C4-2B (cell line): ENCODE data around the gene RTN4R.
"Not testable (repeated sequence)": the region's sequence is repeated elsewhere in the genome, so short reads cannot be mapped to it uniquely, and the experiment has no call there.

ENCODE experiments used
- H3K27ac ChIP-seq: fragments of 450-650 bp; 2 replicates; pipeline ENCODE4 v1.5.1; 2017
- ZFX ChIP-seq: fragments of 450-650 bp; IDR thresholded peaks from 2 replicates; pipeline ENCODE4 v1.6.1; 2017
- TF ChIP-seq, protein P1 (sequence below): fragments of 450-650 bp; conservative IDR thresholded peaks from 2 replicates; pipeline ENCODE4 v1.5.1; 2017; ENCODE audit warnings: mild to moderate bottlenecking

Gene RTN4R

DNA sequence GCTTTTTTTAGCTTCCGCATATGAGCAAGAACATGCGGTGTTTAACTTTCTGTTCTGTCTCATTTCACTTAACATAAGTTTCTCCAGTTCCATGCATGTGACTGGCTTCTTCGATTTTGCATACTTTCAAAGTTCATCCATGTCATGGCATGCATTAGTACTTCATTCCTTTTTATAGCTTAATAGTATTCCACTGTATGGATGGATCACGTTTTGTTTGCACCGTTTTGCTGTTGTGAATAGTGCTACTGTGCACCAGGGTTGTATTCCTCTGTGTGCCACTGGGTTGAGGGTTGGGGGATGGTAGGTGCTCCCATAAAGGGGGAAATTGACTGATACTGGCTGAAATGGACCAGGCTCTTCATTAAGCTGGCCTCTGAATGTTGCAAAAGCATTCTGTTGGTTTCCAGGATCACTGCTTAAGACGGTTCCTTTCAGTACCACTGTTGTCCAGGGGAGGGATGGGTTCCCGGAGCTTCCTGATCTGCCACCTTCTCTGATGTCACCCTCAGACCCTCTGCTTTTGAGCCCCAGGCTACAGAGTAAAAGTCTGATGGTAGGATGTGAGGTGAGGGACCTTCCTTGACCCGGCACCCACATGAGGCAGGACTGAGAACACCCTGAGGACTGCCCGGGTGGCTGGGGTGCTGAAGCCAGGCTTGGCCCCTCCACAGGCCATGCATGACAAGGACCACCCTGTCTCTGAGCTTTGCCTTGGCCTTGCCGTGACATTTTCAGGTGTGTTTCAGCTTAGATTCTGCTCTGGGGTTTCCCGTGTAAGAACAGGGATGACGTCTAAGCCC is 27.3 kb upstream of the RTN4R start:
- TF ChIP-seq, protein P1, sequence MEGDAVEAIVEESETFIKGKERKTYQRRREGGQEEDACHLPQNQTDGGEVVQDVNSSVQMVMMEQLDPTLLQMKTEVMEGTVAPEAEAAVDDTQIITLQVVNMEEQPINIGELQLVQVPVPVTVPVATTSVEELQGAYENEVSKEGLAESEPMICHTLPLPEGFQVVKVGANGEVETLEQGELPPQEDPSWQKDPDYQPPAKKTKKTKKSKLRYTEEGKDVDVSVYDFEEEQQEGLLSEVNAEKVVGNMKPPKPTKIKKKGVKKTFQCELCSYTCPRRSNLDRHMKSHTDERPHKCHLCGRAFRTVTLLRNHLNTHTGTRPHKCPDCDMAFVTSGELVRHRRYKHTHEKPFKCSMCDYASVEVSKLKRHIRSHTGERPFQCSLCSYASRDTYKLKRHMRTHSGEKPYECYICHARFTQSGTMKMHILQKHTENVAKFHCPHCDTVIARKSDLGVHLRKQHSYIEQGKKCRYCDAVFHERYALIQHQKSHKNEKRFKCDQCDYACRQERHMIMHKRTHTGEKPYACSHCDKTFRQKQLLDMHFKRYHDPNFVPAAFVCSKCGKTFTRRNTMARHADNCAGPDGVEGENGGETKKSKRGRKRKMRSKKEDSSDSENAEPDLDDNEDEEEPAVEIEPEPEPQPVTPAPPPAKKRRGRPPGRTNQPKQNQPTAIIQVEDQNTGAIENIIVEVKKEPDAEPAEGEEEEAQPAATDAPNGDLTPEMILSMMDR: no peak
- no peak overlapping the region for H3K27ac ChIP-seq

DNA sequence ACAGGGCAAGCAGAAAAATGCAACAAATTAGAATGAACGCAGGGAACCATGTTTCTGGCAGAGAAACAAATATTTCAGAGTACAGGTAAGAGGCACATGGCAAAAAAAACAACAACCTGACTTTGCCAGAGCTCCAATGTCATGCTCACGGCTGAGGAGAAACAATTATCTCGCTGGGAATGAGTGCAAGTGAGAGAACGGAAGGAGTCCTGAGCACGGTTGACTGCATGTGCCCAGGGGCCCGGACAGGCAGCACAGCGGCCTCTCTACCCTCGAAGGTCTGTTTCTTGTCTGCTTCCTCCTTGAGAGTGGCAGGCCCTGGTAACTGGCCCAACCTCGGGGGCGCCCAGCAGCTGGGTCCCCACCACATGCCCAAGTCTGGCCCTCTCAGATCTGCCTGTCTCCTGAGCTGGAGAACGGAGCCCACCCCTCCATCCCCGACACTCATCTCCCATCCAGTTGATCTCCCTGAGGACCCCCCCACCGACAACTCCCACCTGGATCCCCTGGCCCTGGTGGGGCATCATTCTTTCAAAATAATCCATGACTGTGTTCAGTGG is 24.6 kb upstream of the RTN4R start:
- TF ChIP-seq ZFX: no peak
- TF ChIP-seq, protein P1: no peak
- no peak overlapping the region for H3K27ac ChIP-seq

DNA sequence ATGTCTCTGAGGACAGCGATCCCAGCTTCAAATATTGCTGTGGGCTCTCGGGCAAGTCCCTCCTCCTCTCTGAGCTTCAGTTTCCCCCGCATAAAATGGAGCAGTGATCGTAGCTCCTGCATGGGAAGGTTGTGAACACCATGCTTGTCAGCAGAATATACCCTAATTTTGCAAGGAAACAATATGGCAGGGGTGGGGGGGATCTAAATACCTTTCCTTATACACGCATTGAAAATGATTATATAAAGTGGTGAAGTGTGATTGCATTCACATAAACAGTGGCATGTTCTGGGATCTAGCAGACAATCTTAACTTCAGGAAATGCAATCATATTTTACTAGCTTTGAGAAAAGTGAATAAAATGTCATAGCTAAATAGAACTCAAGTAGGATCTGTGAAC is 24.0 kb upstream of the RTN4R start:
- no peak overlapping the region for H3K27ac ChIP-seq
- TF ChIP-seq, protein P1: no peak
- no peak for TF ChIP-seq ZFX

DNA sequence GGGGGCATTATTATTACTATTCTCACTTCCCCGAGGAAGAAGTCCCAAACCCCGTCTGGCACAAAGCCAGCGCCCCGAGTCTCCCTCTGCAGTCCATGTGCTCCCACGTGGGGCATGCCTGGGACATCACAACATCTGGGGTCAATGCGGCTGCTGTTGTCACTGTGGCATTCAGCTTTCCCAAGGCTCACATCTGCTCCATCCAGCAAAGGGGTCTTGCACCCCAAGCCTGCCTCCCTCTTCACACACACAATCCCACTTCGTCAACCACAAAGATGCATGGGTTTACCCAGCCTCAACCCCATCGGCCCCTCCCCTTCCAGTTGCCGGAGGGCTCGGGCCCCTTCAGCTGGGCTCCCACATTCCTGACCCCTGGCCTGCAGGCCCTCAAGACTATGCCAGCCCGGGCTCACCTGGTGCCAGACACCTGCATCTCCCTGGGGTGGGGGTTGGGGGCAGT is 23.5 kb upstream of the RTN4R start:
- no peak for TF ChIP-seq ZFX
- TF ChIP-seq, protein P1: no peak
- no peak overlapping the region for H3K27ac ChIP-seq

DNA sequence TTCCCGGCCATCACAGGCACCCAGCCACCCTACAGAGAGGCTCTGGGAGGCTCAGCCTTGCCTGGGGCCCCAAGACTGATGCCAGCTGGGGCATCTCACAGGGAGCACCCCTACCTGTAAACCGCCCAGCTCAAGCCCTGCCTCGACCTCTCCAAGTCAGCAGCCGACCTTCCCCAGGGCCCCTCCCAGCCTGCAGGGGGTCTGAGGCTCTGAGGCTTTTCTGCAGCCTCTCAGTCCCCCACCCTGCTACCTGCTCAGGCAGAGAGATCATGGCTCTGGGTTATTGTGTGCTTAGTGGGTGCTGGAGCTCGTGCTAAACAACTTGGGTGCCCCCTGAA is 23.1 kb upstream of the RTN4R start:
- TF ChIP-seq, protein P1: no peak
- no peak for TF ChIP-seq ZFX
- H3K27ac ChIP-seq: no peak overlapping the region

DNA sequence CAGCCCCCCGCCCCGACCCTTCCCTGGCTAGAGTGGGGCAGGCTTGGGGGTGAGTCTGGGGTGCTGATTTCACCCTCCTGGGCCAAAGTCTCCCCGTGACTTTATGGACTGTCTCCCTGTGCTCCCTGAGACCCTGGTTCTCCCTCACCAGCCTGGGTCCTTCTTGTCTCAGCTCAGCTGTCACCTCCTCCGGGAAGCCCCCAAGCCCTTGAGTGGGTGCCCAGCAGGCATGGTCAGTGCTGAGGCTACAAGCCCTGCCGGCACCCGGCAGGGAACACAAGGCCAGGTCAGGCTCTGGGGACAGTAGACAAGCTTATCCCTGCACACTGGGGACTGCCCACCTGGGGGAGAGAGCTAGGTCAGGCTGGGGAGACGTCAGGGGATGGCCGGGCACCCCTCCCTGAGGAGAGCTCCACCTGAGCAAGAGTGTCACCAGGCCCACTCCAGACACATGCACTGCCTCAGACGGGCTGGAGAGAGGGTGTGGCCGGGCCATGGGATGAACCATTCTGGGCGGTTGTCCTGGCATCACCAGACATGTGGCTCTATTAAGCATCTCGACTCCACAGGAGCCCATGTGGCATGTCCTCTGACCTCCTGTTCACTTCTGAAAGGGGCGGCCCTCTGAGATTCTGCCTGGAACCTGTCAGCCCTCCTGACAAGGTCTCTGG is 22.6 kb upstream of the RTN4R start:
- TF ChIP-seq, protein P1: no peak
- TF ChIP-seq ZFX: no peak
- H3K27ac ChIP-seq: no peak overlapping the region

DNA sequence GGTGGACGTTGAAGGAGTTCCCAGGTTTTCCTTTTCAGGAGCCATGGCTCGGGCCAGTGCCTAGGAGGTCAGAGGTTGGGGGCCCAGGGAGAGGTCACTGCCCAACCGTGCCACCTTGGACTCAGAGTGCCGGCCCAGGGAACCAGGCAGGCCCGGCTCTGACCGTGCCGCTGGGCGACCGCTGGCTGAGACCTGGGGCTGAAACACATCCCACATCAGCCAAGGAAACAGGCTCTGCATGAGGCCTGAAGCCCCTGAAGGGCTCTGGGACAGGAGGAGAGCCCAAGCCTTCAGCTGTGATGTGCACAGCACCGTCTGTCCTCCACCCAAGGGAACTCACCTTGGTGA is 21.9 kb upstream of the RTN4R start:
- no peak overlapping the region for H3K27ac ChIP-seq
- TF ChIP-seq ZFX: no peak
- TF ChIP-seq, protein P1: no peak

DNA sequence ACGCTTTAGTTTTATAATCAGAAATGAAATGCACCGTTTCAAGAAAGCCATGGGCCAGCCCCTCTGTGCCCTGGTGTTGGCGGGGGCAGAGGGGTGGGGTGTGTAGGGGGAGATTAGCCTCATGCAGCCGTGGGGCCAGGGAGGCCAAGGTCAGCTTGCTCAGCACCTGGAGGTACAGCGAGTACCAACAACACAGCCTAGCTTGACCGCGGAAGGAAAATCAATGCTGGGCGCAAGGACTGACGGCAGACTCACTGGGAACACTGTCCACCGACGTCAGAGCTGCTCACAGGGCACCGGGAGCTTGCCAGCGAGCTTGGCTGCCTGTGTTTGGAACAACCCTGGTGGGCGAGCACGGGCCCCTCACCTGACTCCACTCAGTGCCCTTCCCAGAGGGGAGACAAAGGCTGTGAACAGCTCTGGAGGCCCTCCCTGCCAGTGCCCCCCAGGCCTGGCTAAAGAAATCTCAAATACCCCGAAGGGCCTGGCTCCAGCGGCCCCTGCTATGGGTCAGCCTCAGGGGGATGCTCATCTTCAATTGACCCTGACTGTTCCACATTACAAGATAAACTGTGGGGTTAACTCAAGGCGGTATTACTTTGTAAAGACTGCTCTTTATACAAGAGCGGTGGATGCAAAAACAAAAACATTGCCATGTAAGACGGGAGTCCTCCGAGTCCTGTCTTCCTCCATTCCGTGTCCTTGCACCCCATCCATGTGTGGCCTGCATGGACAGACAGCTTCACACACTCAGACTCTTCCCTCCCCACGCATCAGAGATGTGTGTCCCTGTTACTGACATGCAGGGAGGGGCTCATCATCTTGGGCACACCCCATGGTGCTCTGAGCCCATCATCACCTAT is 21.3 kb upstream of the RTN4R start:
- H3K27ac ChIP-seq: not testable (repeated sequence)

DNA sequence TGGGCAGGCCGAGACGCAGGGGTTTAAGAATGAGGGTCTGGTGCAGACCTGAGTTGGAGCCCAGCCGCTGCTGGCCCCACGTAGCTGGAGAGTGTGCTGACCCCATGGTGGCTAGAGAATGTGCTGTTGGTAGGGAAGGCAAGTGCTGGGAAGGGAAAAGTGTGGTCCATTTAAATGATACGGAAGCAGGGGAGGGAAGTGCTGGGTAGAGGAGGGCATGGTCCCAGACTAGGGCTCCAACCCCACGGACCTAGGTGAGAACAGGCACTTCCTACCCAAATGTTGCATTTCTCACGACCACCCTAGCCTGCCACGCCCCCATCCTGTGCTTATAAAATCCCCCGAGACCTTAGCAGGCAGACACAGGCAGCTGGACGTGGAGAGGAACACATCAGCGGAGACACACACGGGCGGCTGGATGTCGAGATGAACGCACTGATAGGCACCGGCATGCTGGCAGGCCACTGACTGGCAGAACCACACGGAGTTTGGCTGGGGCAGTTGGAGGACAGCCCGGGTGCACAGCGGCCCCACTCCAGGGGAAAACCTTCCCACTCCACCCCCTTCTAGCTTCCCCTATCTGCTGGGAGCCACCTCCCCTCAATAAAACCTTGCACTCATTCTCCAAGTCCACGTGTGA is 18.8 kb upstream of the RTN4R start:
- H3K27ac ChIP-seq: not testable (repeated sequence)

DNA sequence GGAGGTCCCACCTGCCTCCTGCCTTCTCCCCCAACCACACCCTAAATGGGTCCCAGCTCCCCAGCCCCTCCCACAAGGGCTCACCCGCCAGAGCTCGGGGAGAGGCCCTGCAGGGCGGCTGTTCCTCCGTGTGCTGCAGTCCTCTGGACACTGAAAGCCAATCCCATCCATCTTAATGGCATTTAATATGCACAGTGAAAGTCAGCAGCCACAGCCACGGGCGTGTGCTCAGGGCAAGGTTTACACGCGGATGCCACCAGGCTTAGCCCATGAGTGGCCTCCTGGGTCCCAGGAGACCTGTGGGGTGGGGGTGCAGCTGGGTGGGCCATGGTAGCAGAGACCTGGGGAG is 18.2 kb upstream of the RTN4R start:
- not testable (repeated sequence) for H3K27ac ChIP-seq
